ENCODE measurements around the gene NDUFS8. TPM values are rescaled to one million over a fixed set of nuclear protein-coding genes. Genes with fewer than 3 reads are reported as not detected.
A peak's percentile ranks its signal among the peaks of the same experiment; 100 is the strongest.

Gene NDUFS8
- total RNA-seq, 1 experiment from 2014 or later, result 214 TPM

- Histone ChIP-seq H2BK20ac (ENCODE audit: low read depth, low read length, poor library complexity, severe bottlenecking) (no peak overlapping the region), H2BK5ac (ENCODE audit: insufficient read length, low read length) (no peak overlapping the region), H2BK15ac (ENCODE audit: low read depth, low read length) (no peak overlapping the region), H3K4me1 (ENCODE audit: insufficient read depth, low read length) (no peaks in the 10 kb centered on the region; the same call in 1 of the 2 replicates), H3T11ph (ENCODE audit: low read length) (no peak overlapping the region), H4K20me1 (ENCODE audit: control insufficient read depth, insufficient read depth, insufficient read length) (no peaks in the 10 kb centered on the region), H4K5ac (ENCODE audit: insufficient read length, low read depth, low read length) (no peak overlapping the region), H3K4me2 (ENCODE audit: insufficient read depth, insufficient read length, low read length) (no peak overlapping the region), H3K9me3 (ENCODE audit: control insufficient read depth, low read depth, low read length) (no peaks in the 10 kb centered on the region), H3K23me2 (ENCODE audit: insufficient read length, low read depth, low read length, poor library complexity, severe bottlenecking) (no peaks in the 10 kb centered on the region), H3K79me1 (ENCODE audit: insufficient read depth, low read depth, low read length, poor library complexity, severe bottlenecking) (no peaks in the 10 kb centered on the region), H3K9ac (ENCODE audit: extremely low read depth, insufficient read length, low read length) (no peak overlapping the region), H2BK12ac (ENCODE audit: insufficient read length, low read depth, low read length) (no peak overlapping the region), H2AK5ac (ENCODE audit: insufficient read length, low read length) (no peak overlapping the region), H3K4ac (ENCODE audit: low read depth, low read length) (no peak overlapping the region), H2BK120ac (ENCODE audit: low read depth, low read length, poor library complexity, severe bottlenecking) (no peak overlapping the region), H3K14ac (ENCODE audit: insufficient read depth, low read length) (no peak overlapping the region), H4K8ac (replicated peaks; ENCODE audit: insufficient read length, low read depth, low read length) (no peak overlapping the region), H3K27ac (ENCODE audit: insufficient read length, low read depth, low read length) (no peak overlapping the region), H3K79me2 (ENCODE audit: insufficient read depth, low read length) (no peaks in the 10 kb centered on the region), H2AFZ (ENCODE audit: low read length) (no peak overlapping the region), H3K56ac (ENCODE audit: insufficient read length, low read depth, low read length) (no peak overlapping the region), H3K18ac (ENCODE audit: insufficient read length, low read depth, low read length) (no peak overlapping the region), H3K23ac (ENCODE audit: insufficient read length, low read depth, low read length) (no peak overlapping the region), H3K27me3 (ENCODE audit: insufficient read depth, low read length) (no peaks in the 10 kb centered on the region), H4K91ac (ENCODE audit: insufficient read length, low read depth, low read length) (no peak overlapping the region)
- Mint-ChIP-seq H3K4me1 (peaks cover 20 to 43% of the 10 kb centered on the region in 2 experiments), H3K36me3 (ENCODE audit: insufficient read depth in 1 of 3, low read depth in 3 of 3) (no peaks in the 10 kb centered on the region), H3K4me3 (no peak overlapping the region; a peak in 2 of 5 replicates), H3K27ac (0 out of 7 replicates have a peak overlapping the region, but pooled peaks of 1 of the 3 experiments have one; percentile 28), H3K9me3 (peaks cover 0 to 5% of the 10 kb centered on the region in 2 experiments; a peak in 1 of 5 replicates), H3K27me3 (ENCODE audit: low read depth) (peaks cover 2% of the 10 kb centered on the region)
- no peak for DNase-seq
- no CpG with 5 or more reads among the region's 27 CpGs for WGBS (ENCODE audit: extremely low coverage, insufficient read length, low lambda C conversion rate)
- TF ChIP-seq CTCF (conservative IDR thresholded peaks at IDR 0.05), result no peak
Observed at GRCh38 chr11:68008381-68009337, 21.8 kb upstream of the NDUFS8 start.
